Kidney tubule cell (primary cell): ENCODE results near the gene NR2F6.
"Not testable (repeated sequence)": the region's sequence is repeated elsewhere in the genome, so short reads cannot be mapped to it uniquely, and the experiment has no call there.

Experiments
- DNase-seq: peaks from one replicate; pipeline ENCODE4 v3.0.0-alpha.2; 2018; ENCODE audit warnings: low spot score

The NR2F6 gene

DNA sequence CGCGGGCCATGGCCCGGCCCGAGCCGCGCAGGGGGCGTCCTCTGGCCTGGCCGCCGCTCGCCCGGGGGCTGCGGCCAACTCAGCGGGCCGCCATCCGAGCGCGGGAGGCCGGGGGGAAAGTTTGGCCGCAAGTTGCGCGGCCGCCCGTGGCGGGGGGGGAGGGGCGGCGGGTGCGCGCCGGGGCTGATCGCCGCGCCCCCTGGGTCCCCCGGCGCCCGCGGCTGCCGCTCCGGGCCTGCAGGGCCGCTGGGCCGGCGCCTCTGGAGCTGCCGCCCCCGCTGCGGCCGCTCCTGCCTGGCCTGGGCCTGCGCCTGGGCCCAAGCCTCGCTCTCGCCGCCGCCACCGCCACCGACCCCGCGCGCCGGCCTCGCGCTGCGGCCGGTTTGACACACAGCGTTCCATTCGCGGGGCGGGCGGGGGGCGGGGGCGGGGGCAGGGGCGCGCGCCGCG is at the start of gene NR2F6:
NR2F6 (minus strand) TSS at position 385 of the 450 bp plus-strand sequence. CDS start 699 bp downstream, outside the sequence.
- peak; percentile 19 for DNase-seq

DNA sequence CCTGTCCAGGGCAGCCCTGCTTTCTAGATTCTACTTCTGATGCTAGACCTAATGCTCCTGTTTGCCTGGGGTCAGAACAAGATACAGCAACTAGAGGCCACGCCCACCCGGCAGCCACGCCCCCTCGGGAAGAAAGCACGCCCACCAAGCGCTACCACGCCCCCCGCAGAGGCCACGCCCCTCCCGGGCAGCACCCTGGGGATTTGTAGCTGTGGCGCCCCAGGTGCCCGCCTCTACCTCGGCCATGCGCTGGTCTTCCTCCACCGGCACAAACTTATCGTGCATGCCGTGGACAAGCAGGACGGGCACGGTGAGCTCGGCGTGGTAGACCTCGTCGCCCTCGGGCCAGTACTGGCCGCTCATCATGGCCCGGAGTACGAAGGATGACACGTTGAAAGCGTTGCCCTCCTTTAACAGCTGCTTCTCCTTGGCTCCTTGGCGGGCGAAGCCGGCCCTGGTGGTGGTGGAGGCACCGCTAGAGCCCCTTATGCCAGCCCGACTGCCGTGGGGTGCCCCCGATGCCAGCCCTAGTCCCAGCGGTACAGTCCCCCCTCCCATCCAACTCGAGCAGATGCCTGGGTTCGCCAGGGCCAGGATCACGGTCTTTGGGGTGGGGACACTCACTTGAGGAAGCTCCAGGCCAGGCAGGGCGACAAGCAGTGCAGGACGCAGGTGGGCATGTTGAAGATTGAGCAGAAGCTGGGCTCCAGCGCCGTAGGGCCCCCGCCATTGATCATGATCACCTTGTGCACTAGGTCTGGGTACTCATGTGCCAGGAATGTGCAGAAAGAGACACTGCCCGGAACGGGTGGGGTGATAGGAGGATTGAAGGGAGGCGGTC is 48.6 kb upstream of the NR2F6 start:
- peak; percentile 12 for DNase-seq

DNA sequence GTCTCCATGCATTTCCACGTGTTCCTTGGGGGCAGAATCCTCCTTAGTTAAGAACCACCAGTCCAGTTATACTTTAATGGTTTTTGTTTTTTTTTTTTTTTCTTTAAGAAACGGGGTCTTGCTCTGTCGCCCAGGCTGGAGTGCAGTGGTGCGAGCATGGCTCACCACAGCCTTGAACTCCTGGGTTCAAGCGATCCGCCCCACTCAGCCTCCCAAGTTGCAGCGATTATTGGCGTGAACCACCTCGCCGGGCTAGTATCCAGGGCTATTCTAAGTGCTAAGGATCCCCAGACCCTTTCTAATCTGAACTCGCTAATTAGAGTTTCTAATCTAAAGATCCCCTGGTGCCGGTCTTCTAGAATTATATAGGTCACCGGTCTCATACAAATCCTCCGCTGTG is 47.9 kb upstream of the NR2F6 start:
- no peak for DNase-seq

DNA sequence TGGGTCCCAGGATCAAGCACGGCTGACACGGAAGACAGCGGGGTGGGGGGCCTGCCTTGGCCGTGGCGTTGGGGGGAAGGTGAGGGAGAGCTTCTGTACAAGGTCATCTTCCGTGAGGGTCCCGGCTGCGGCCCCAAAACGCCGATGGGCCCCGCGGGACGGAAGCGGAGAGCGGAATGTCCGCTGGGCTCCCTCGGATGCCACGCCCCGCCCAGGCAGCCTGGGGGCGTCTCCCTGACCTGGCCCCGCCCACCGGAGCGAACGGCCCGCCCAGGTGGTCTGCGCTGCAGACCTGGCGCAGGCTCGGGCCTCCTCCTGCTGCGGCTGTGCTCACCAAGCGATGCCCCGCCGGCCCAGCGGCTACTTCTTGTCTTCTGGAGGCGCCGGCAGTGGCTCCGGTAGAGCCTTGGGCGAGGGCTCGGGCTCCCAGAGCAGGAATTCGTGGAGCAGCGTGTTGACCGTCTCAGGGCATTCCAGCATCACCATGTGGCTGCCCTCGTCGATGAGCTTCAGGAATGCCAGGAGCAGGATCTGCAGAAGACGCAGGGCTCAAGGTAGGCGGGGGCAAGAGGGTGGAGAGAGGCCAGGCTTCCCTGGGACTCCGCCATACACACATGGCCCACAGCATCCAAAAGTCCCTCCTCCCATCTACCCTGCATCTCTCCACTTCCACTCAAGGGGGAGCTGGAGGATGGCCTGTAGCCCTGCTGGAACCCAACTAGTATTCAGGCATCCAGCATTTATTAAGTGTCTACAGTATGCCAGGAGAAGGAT is 46.8 kb upstream of the NR2F6 start:
- peak; percentile 78 for DNase-seq

DNA sequence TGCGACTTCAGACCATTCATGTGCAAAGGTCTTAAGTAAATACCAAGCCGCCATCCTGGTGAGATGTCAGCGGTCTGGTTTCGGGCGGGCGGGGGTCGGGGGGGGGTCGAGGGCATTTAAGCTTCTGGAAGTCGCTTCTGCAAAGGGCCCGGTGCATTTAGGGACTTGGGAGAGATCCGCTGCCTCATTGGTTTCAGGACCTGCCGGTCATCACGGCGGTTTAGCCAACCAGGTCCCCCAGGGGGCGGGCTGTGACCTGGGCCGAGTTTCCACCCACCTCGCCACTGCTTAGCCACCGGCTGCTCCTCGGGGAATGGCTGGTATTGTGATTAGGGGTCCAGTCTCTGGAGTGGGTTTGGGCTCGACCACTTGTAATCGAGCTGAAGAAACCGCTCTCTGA is 43.8 kb upstream of the NR2F6 start:
- DNase-seq = peak; percentile 57

DNA sequence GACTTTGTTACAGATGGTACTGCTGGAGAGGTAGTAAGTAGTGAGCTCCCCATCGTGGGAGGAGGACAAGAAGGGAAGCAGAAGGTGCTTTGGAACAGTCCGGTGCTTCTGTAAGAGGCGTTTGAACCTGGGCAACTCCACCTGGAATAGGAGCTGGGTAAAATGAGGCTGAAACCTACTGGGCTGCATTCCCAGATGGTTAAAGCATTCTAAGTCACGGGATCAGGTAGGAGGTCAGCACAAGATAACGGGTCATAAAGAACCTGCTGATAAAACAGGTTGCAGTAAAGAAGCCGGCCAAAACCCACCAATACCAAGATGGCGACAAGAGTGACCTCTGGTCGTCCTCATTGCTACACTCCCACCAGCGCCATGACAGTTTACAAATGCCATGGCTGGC is 41.0 kb upstream of the NR2F6 start:
- no peak for DNase-seq

DNA sequence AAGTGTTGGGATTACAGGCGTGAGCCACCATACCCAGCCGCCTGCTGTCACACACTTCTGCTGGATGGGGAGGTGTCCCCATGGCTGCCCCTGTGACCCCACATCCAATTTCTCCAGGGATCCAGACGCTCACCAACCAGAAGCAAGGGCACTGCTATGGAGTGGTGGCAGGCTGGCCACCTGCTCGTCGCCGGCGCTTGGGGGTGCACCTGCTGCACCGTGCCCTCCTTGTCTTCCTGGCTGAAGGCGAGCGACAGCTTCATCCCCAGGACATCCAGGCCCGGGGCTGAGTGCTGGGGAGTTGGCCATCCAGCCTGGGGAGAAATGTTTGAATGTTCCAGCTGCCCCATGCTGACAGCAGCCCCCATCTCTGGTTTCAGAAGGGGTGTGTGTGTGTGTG is 40.5 kb upstream of the NR2F6 start:
- DNase-seq = no peak

DNA sequence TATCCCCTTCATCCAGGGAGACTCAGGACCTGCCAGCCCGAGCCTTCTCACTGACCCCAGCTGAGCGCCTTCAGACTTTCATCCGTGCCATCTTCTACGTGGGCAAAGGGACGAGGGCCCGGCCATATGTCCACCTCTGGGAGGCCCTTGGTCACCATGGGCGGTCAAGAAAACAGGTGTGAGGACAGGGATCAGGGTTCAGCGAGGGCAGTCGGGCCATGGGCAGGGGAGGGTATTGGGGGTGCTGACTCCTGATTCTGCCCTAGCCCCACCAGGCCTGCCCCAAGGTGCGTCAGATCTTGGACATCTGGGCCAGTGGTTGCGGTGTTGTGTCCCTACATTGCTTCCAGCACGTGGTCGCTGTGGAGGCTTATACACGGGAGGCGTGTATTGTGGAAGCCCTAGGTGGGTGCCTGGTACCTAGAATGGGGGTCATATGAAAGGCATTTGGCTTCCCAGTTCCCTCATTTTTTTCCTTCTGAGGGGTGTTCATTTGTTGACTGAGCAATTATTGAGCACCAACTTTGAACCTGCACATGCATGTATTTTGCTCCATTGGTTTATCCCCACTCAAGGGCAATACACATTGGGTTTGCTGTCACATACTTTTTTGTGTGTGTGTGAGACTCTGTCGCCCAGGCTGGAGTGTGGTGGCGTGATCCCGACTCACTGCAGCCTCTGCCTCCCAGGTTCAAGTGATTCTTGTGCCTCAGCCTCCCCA is 39.9 kb upstream of the NR2F6 start:
- no peak for DNase-seq

DNA sequence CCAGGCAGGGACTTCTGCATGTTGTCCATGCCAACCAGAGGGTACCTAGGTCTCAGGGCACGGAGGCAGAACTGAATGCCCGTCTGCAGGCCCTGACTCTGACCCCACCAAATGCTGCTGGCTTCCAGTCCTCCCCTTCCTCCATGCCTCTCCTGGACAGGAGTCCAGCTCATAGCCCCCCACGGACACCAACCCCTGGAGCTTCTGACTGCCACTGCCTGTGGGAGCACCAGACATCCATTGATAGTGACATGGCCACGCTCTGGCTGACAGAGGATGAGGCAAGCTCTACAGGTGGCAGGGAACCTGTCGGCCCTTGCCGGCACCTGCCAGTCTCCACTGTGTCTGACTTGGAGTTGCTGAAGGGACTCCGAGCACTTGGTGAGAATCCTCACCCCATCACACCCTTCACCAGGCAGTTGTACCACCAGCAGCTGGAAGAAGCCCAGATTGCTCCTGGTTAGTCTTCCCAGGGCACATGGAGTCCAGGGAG is 37.8 kb upstream of the NR2F6 start:
- no peak for DNase-seq

DNA sequence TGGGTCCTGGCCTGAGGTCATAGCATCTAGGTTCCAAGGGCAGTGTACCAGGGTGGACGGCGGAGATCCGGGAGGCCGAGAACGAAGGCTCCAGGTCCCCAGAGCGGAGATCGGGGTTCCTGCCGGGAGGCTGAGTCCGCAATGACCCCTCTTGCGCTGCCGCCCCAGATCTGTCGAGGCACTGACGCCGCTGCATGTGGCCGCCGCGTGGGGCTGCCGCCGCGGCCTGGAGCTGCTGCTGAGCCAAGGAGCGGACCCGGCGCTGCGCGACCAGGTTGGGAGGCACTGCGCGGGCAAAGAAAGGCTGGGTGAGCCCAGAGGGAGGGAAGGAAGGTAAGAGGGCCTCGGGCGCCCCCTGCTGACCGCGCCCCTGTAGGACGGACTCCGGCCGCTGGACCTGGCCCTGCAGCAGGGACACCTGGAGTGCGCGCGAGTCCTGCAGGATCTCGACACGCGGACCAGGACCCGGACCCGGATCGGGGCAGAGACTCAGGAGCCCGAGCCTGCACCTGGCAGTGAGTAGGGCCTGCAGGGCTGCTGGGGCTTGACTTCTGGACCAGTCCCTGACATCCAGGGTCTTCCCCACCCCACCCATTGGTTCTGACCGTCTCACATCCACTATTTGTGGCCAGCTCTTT is 36.9 kb upstream of the NR2F6 start:
- peak; percentile 83 for DNase-seq

DNA sequence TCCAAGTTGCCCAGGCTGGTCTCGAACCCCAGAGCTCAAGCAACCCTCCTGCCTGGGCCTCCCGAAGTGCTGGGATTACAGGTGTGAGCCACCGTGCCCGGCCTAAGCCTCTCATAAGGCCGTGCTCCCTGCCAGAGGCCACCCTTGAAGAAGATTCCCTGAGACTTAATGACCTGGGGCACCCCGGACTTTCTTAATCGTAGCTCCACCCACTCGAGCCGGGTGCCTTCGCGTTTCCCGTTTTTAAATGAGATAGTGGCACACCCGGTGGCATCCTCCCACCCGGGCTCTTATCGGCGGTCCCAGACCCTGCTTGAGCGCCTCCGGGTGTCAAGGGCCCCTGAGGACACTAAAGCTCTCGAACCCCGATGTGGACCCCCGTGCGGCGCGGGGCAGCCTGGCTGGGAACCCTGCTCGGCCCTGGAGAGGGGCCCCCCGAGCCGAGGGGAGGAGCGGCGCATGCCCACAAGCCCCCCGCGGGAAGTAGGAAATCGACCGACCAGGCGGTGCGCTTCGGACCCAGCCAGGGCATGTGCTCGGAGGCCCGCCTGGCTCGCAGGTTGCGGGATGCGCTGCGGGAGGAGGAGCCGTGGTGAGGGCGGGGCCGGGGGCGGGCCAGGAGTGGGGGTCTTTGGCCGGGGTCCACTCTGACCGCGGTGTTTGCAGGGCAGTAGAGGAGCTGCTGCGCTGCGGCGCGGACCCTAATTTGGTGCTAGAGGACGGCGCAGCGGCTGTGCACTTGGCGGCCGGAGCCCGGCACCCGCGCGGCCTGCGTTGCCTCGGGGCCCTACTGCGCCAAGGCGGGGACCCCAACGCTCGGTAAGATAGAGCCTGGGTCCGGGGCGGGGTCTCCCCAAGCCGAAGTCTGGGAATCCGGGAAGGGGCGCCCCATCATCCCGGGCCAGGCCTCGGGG is 35.9 kb upstream of the NR2F6 start, which contains the start of gene ANKLE1:
ANKLE1 (plus strand) TSS at position 511 of the 914 bp plus-strand sequence; CDS start at position 531, 20 bp downstream.
- no peak for DNase-seq

DNA sequence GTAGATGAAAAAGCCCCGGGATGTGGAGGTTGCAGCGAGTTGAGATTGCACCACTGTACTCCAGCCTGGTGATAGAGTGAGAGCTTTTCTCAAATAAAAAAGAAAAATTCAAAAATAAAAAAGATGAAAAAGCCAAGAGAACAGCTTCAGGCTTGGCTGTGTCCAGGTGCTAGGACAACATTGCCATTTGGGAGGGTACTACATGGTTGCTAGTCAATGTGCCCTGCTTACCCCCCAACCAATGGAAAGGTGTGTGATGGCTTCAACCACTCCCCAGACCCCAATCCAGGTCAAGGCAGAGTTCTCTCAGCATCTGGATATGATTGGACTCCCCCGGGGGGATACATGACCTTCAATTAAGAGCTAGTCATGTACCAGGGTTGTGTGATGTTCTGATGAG is 33.7 kb upstream of the NR2F6 start:
- no peak for DNase-seq

DNA sequence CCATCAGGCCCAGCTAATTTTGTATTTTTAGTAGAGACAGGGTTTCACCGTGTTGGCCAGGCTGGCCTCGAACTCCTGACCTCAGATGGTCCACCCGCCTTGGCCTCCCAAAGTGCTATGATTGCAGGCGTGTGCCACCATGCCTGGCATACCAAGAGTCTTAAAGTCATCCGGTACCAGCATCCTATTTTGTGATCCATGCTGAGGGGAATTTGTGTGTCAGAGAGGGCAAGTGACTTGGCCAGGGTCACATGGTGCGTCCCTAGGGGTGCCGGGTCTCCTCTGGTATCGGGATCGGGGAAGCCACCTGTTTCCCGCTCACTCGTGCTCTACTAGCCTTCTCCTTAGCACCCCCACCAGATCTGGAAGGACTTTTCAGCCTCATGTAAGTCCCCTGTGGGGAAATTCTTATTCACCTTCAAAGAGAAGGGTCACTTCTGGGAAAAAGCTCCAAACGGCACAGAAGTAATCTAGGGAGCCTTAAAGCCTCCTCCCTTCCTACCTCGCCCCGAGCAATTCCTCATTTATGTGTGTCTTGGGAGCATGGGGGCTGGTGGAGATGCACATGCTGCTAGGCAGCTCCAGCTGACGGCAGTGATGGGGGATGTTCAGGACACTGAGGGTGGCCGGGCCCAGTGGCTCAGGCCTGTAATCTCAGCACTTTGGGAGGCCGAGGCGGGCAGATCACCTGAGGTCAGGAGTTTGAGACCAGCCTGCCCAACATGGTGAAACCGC is 29.9 kb upstream of the NR2F6 start:
- no peak for DNase-seq

DNA sequence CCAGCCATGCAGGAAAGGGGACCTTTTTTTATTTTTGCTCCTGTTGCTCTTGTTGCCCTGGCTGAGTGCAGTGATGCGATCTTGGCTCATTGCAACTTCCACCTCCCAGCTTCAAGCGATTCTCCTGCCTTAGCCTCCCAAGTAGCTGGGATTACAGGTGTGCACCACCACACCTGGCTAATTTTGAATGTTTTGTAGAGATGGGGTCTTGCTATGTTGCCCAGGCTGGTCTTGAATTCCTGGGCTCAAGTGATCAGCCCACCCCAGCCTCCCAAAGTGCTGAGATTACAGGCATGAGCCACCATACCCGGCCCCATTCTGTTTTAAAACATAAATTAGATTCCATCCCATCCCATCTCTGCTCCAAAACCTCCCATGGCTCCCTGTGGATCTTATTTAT is 29.2 kb upstream of the NR2F6 start:
- not testable (repeated sequence) for DNase-seq

DNA sequence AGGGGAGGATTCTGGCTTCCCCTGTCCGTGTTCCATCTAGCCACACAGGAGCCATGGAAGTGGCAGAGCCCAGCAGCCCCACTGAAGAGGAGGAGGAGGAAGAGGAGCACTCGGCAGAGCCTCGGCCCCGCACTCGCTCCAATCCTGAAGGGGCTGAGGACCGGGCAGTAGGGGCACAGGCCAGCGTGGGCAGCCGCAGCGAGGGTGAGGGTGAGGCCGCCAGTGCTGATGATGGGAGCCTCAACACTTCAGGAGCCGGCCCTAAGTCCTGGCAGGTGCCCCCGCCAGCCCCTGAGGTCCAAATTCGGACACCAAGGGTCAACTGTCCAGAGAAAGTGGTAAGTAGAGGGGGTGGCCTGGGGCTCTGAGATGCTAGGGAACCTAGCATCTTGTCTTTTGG is 23.0 kb upstream of the NR2F6 start:
- DNase-seq = no peak

DNA sequence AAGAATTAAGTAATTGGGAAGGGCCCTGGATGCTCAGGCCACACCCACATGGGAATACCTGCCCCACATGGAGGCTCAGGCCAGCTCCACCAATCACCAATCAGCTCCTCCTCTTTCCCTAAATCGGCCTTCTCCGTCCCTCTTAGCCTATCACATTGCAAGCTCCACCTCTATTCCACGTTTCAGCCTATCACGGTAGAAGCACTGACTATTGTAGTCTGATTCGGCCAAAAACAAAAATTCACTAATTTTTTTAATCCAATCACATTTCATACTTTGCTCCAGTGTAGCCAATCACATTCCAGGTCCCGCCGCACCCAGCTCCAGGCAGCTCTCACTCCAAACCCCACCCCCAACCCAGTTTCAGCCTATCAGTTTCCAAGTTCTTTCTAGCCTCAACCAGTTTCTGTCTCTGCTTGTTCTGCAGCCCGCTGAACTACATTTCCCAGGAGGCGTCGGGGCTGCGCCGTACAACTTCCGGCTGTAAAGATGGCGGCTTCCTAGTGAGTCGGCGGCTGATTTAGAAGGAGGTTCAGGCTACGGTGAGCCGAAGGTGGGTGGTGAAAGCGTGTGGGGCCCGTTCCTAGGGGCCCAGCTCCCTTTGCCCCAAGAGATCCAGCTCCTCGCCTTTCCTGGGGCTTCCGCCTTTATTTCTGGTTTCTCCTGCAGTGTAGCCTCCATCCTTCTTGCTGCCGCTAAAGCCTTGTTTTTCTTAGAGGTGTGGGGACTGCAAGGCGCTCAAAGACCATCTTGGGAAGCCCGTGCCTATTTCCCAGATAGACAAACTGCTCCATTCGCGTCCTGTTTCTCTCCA is 21.5 kb upstream of the NR2F6 start, which contains the start of gene BABAM1:
BABAM1 (plus strand) TSS at position 469 of the 814 bp plus-strand sequence. CDS start 1,364 bp downstream, outside the sequence.
- DNase-seq = peak; percentile 99

DNA sequence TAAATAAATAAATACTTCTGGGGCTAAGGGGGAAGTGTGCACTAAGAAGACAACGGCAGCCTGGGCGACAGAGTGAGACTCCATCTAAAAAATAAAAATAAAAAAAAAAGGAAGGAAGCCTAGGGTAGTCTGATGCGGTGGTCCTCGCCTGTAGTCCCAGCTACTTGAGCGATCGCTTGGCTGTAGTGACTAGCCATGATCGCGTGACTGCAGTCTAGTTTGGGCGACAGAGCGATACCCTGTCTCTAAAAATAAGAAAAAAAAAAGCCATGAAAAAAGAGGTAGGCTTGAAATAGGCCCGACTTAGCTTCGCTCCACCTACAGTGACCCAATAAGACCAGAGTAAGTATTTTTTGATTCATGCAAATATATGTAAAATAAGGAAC is 20.9 kb upstream of the NR2F6 start:
- DNase-seq = no peak

DNA sequence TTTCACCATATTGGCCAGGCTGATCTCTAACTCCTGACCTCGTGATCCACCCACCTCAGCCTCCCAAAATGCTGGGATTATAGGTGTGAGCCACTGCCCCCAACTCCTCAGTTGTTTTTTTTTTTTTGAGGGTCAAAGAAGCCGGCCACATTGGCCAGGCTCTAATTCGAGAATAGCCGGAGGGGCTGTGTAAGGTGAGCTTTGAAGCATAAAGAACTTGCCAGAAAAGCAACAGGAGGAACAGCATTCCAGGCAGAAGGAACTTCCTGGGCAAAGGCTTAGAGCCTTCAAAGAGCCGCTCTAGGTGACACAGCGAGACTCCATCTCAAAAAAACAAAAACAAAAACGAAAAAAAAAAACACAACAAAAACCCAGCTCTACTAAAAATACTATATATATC is 20.3 kb upstream of the NR2F6 start:
- DNase-seq = no peak

DNA sequence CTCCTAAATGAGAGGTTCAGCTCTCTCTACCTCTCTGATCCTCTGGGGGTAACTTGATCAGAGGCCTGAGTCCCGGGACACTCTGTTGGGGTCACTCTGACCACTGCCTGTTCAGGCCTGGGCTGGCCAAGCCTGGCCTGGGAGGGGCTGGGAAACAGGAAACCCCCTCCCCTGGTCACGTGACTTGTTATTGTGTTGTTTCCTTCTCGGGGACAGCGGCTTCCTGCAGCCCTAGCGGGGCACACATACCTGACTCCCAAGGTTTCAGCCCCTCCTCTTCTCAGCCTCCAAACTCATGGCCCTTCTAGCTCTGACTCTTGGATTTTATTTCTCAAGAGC is 18.9 kb upstream of the NR2F6 start, which contains the start of gene USHBP1:
USHBP1 (minus strand) TSS at position 105 of the 339 bp plus-strand sequence. CDS start 446 bp downstream, outside the sequence.
- DNase-seq = no peak
